ENCODE measurements around the gene CD300A.

DNA sequence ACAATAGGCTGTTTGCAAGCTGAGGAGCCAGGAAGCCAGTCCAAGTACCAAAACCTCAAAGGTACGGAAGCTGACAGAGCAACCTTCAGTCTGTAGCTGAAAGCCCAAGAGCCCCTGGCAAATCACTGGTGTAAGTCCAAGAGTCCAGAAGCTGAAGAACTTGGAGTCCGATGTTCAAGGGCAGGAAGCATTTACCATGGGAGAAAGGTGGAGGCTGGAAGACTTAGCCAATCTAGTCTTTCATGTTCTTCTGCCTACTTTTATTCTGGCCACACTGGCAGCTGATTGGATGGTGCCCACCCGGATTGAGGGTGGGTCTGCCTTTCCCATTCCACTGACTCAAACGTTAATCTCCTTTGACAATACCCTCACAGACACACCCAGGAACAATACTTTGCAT, 49.5 kb downstream of the CD300A start:
- TF ChIP-seq, protein P1, sequence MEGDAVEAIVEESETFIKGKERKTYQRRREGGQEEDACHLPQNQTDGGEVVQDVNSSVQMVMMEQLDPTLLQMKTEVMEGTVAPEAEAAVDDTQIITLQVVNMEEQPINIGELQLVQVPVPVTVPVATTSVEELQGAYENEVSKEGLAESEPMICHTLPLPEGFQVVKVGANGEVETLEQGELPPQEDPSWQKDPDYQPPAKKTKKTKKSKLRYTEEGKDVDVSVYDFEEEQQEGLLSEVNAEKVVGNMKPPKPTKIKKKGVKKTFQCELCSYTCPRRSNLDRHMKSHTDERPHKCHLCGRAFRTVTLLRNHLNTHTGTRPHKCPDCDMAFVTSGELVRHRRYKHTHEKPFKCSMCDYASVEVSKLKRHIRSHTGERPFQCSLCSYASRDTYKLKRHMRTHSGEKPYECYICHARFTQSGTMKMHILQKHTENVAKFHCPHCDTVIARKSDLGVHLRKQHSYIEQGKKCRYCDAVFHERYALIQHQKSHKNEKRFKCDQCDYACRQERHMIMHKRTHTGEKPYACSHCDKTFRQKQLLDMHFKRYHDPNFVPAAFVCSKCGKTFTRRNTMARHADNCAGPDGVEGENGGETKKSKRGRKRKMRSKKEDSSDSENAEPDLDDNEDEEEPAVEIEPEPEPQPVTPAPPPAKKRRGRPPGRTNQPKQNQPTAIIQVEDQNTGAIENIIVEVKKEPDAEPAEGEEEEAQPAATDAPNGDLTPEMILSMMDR (IDR thresholded peaks at IDR 0.05 in 8 of 11, conservative IDR thresholded peaks at IDR 0.05 in 3 of 11), result no peak
- no peak for TF ChIP-seq POLR2AphosphoS5 (IDR thresholded peaks at IDR 0.05)

Measured in spleen (tissue), 7 donors.